GM19463 (cell line): ENCODE results near the gene PIP4P1.
A peak's percentile ranks its signal among the peaks of the same experiment; 100 is the strongest.

Experiments used
- ATAC-seq: cut with Tn5 transposase; IDR thresholded peaks from one replicate; pipeline ENCODE4 v1.9.1; 2021; ENCODE audit warnings: mild to moderate bottlenecking, moderate library complexity; ENCODE audit not compliant: unreplicated experiment

Gene PIP4P1

DNA sequence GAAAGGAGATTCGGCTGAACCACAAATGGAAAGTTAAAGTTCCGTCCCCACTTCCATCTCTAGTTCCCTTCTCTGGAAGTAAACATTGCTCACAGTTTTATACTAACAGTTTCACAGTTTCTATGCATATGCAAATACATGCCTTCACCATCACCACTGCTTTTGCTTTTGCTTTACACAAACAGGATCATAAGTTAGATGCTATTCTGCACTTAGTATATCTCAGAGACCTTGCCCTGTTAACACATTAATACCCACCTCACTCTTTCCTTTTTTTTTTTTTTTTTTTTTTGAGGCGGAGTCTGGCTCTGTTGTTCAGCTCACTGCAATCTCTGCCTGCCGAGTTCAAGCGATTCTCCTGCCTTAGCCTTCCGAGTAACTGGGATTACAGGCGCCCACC is 48.8 kb downstream of the PIP4P1 start:
- peak; percentile 36 for ATAC-seq

DNA sequence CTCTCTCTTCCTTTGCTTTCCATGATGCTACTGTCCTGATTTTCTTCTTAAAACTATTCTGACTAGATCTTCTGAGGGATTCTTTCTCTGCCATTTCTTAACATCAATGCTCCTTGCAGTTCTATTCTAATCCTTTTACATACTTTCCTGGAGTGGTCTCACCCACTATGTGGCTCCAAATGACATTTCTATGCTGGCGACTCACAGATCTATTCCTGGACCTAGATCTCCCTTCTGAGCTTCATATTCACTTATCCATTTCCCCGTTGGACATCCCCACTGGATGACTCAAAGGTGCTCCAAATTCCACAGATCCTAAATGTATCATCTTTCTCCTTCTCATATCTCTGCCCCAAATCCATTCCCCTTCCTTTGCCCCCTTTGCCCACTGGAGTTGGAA is 52.0 kb downstream of the PIP4P1 start:
- ATAC-seq = no peak
